KMS-11 (cell line): ENCODE results near the gene PACSIN2.

Experiments used
- H2AFZ ChIP-seq: fragments of 200-600 bp; sonication (generic); 2 replicates; pipeline ENCODE4 v1.6.1; 2016; ENCODE audit warnings: antibody characterized with exemption, mixed run types, low read depth
- H3K27ac ChIP-seq: fragments of 200-600 bp; sonication (generic); 2 replicates; pipeline ENCODE4 v1.6.1; 2016; ENCODE audit warnings: mild to moderate bottlenecking, mixed run types
- H3K27me3 ChIP-seq: fragments of 200-600 bp; sonication (generic); 2 replicates; pipeline ENCODE4 v1.6.1; 2017; ENCODE audit warnings: mild to moderate bottlenecking, low read depth, mixed run types, moderate library complexity; ENCODE audit not compliant: insufficient read depth
- H3K36me3 ChIP-seq: fragments of 200-600 bp; sonication (generic); 2 replicates; pipeline ENCODE4 v1.6.1; 2017; ENCODE audit warnings: mild to moderate bottlenecking, mixed run types; ENCODE audit not compliant: insufficient read depth
- H3K4me1 ChIP-seq: fragments of 200-600 bp; sonication (generic); 2 replicates; pipeline ENCODE4 v1.6.1; 2016; ENCODE audit warnings: mild to moderate bottlenecking, low read depth, mixed run types; ENCODE audit not compliant: poor library complexity, severe bottlenecking
- H3K4me2 ChIP-seq: fragments of 200-600 bp; sonication (generic); 2 replicates; pipeline ENCODE4 v1.7.0; 2016; ENCODE audit warnings: mild to moderate bottlenecking, mixed run types
- H3K4me3 ChIP-seq: fragments of 200-600 bp; sonication (generic); IDR thresholded peaks from 2 replicates; pipeline ENCODE4 v1.6.1; 2017; ENCODE audit warnings: low read depth, low read length, mixed read lengths; ENCODE audit not compliant: insufficient read depth
- H3K79me2 ChIP-seq: fragments of 200-600 bp; sonication (generic); 2 replicates; pipeline ENCODE4 v1.6.1; 2016; ENCODE audit warnings: low read depth, mixed run types; ENCODE audit not compliant: insufficient read depth
- H3K9ac ChIP-seq: fragments of 200-600 bp; sonication (generic); 2 replicates; pipeline ENCODE4 v1.6.1; 2016; ENCODE audit warnings: mild to moderate bottlenecking, mixed run types
- H4K20me1 ChIP-seq: fragments of 200-600 bp; sonication (generic); 2 replicates; pipeline ENCODE4 v1.6.1; 2016; ENCODE audit warnings: mild to moderate bottlenecking, mixed run types; ENCODE audit not compliant: insufficient read depth
- TF ChIP-seq, protein P1 (sequence below): fragments of 200-600 bp; sonication (generic); conservative IDR thresholded peaks from 2 replicates; pipeline ENCODE4 v1.6.1; 2017; ENCODE audit warnings: low read depth, mild to moderate bottlenecking, antibody characterized with exemption, low read length, moderate library complexity, mixed read lengths

Gene PACSIN2

DNA sequence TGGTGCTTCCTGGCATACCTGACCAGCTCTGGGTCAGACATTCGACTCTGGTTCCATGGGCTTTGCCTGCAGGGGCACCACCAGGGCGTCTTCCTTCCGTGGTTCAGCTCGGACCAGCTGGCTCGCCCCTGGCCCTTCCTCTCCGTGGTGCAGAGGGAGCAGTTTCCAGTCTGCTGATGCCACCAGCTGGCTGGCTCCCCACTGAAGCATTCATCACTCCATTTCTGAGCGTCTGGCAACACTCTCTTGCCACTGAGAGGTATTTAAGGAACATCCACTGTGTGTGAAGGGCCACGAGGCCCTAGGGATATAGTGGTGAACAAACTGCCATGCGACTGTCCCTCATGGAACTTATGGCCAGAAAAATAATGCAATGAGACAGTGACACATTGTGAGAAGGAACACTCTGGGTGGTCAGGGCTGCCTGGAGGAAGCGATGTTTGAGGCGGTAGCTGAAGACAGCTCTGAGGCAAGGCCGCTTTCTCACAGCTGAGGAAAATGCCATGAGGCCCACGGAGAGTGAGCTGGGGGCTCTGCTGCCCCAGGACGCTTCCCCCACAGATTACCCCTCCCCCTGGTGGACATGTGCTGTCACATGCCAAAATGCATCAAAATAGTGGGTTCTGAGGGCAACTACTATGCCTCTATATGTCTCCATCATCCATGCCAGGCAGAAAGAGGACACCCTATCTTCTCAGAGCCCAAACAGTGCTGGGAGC lies 113.0 kb downstream of the PACSIN2 start:
- no peaks in the 10 kb centered on the region for H3K79me2 ChIP-seq
- no peaks in the 10 kb centered on the region for H3K4me1 ChIP-seq
- H3K4me3 ChIP-seq: no peak overlapping the region
- no peak overlapping the region for H3K4me2 ChIP-seq
- TF ChIP-seq, protein P1, sequence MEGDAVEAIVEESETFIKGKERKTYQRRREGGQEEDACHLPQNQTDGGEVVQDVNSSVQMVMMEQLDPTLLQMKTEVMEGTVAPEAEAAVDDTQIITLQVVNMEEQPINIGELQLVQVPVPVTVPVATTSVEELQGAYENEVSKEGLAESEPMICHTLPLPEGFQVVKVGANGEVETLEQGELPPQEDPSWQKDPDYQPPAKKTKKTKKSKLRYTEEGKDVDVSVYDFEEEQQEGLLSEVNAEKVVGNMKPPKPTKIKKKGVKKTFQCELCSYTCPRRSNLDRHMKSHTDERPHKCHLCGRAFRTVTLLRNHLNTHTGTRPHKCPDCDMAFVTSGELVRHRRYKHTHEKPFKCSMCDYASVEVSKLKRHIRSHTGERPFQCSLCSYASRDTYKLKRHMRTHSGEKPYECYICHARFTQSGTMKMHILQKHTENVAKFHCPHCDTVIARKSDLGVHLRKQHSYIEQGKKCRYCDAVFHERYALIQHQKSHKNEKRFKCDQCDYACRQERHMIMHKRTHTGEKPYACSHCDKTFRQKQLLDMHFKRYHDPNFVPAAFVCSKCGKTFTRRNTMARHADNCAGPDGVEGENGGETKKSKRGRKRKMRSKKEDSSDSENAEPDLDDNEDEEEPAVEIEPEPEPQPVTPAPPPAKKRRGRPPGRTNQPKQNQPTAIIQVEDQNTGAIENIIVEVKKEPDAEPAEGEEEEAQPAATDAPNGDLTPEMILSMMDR: peak; percentile 53
- H3K36me3 ChIP-seq: no peaks in the 10 kb centered on the region
- H3K27me3 ChIP-seq: no peaks in the 10 kb centered on the region
- H3K9ac ChIP-seq: no peak overlapping the region
- no peak overlapping the region for H2AFZ ChIP-seq
- H3K27ac ChIP-seq: no peak overlapping the region
- no peaks in the 10 kb centered on the region for H4K20me1 ChIP-seq

DNA sequence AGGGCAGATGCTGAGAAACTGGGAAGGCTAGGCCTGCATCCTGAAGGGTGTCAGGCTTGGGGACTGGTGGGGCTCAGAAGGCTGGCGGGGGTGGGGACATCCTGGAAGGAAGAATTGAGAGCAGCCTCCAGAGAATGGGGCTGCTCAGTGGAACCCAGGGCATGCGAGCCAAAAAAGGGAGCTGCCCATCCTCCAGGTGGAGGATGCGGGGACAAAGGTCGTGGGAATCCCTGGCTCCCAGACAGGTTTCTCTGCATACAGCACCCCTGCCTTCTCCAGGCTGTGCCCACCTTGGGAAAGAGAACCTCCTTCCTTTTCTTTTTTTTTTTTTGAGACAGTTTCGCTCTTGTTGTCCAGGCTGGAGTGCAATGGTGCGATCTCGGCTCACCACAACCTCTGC lies 117.0 kb downstream of the PACSIN2 start:
- Histone ChIP-seq H3K4me3 (no peak overlapping the region), H4K20me1 (no peaks in the 10 kb centered on the region), H3K4me2 (no peak overlapping the region), H3K9ac (no peak overlapping the region), H3K36me3 (no peaks in the 10 kb centered on the region), H3K27me3 (no peaks in the 10 kb centered on the region), H3K27ac (no peak overlapping the region), H2AFZ (no peak overlapping the region), H3K79me2 (no peaks in the 10 kb centered on the region), H3K4me1 (no peaks in the 10 kb centered on the region)
- TF ChIP-seq, protein P1: no peak

DNA sequence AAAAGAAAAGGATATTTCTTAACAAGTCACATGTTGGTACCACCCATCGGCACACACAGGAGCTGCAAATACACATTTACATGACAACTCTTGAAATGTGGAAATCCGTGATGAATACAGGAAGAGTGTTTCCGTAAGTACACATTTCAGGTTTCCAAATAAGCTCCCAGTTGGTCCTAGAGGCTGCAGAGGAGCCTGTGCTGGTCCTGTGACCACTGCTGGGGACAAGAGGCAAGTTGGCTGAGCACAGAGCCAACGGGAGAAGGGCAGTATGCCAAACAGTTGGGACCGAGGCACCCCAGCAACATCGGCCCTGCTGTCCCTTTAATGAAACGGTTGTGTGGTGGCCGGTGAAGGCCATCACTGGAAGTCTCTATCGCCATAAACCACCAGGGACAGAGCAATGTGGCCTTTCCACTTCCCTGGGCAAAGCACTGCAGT lies 119.4 kb downstream of the PACSIN2 start:
- Histone ChIP-seq H3K9ac (no peak overlapping the region), H3K27me3 (no peaks in the 10 kb centered on the region), H3K79me2 (no peaks in the 10 kb centered on the region), H3K4me1 (no peaks in the 10 kb centered on the region), H3K4me3 (no peak overlapping the region), H3K4me2 (no peak overlapping the region), H3K36me3 (no peaks in the 10 kb centered on the region), H3K27ac (no peak overlapping the region), H4K20me1 (no peaks in the 10 kb centered on the region), H2AFZ (no peak overlapping the region)
- TF ChIP-seq, protein P1: no peak

DNA sequence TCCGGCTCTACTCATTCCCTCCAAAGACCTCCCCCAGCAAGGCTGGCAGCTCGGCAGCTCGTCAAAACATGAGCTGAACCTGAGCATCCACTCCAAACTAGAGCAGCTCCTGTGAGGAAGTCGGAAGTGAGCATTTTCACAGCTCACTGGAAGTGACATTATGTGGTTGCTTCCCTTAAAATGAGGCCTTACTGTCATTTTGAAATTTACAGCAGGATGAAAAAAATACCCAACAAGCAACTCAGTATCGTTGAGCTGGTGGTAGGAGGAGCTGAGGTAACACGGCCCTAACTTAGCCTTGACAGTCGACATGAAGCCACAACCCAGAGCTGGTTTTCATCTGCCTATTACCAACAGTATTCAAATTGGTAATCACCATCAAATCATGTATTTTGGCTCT lies 119.9 kb downstream of the PACSIN2 start:
- Histone ChIP-seq H3K9ac (no peak overlapping the region), H3K4me2 (no peak overlapping the region)
- TF ChIP-seq, protein P1: no peak

More for the DNA sequence above, 119.9 kb downstream of the PACSIN2 start:
- no peak overlapping the region for H3K27ac ChIP-seq
- no peak overlapping the region for H2AFZ ChIP-seq
- no peaks in the 10 kb centered on the region for H3K79me2 ChIP-seq
- no peaks in the 10 kb centered on the region for H3K4me1 ChIP-seq
- H3K36me3 ChIP-seq: no peaks in the 10 kb centered on the region
- no peak overlapping the region for H3K4me3 ChIP-seq
- no peaks in the 10 kb centered on the region for H4K20me1 ChIP-seq
- H3K27me3 ChIP-seq: no peaks in the 10 kb centered on the region
